DND-41 (cell line): Measurements from ENCODE around the gene RPL13A.

Experiments used
- EZH2 ChIP-seq: IDR thresholded peaks from 3 replicates; pipeline ENCODE4 v1.6.1; 2012; ENCODE audit warnings: borderline replicate concordance, low read depth, mild to moderate bottlenecking, moderate library complexity, low read length, inconsistent platforms; ENCODE audit not compliant: severe bottlenecking
- TF ChIP-seq, protein P1 (sequence below): IDR thresholded peaks from 2 replicates; pipeline ENCODE4 v1.5.1; 2012; ENCODE audit warnings: borderline replicate concordance, low read length, moderate library complexity, mild to moderate bottlenecking; ENCODE audit not compliant: poor library complexity, severe bottlenecking; ENCODE audit errors: extremely low read depth

DNA sequence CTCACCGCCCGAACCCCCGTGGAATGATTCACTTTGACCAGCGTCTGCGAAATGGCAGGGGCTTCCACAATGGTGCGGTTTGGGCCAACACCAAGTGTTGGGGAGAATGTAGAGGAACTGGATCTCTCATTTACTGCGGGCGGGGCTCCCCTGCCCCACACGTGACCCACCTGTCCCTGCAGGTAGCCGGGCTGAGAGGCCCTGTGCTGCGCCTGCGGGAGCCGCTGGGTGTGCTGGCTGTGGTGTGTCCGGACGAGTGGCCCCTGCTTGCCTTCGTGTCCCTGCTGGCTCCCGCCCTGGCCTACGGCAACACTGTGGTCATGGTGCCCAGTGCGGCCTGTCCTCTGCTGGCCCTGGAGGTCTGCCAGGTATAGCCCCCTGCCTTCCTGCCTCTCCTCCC, 19.2 kb upstream of the RPL13A start:
- TF ChIP-seq, protein P1, sequence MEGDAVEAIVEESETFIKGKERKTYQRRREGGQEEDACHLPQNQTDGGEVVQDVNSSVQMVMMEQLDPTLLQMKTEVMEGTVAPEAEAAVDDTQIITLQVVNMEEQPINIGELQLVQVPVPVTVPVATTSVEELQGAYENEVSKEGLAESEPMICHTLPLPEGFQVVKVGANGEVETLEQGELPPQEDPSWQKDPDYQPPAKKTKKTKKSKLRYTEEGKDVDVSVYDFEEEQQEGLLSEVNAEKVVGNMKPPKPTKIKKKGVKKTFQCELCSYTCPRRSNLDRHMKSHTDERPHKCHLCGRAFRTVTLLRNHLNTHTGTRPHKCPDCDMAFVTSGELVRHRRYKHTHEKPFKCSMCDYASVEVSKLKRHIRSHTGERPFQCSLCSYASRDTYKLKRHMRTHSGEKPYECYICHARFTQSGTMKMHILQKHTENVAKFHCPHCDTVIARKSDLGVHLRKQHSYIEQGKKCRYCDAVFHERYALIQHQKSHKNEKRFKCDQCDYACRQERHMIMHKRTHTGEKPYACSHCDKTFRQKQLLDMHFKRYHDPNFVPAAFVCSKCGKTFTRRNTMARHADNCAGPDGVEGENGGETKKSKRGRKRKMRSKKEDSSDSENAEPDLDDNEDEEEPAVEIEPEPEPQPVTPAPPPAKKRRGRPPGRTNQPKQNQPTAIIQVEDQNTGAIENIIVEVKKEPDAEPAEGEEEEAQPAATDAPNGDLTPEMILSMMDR: no peak
- TF ChIP-seq EZH2: no peak
